Hippocampal formation (tissue), 2 donors: ENCODE data around the gene PTPRC.
A peak's percentile ranks its signal among the peaks of the same experiment; 100 is the strongest.

Experiments
- DNase-seq, 2 donors: peaks; one replicate each; lab custom pipeline; 2025; lab: John Stamatoyannopoulos, UW

The PTPRC gene

DNA sequence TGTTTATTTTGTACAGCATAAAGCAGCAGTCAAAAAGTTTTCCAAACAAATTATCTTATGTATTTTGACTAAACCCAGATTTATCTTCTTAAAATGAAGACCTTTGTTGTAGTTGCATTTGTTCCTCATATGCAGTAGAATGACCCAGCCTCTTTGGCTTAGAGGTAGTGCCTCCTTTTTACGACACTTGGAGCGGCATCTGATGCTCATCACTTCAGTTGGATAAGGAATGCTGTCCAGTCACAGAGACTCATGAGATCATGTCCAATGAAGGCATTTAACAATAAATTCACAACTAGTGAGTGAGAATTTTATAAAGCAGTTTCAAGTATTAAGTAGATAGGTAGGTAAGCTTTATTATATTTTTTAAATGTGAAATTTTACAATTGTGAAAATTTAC is 35.2 kb downstream of the PTPRC start:
- DNase-seq = no peak

DNA sequence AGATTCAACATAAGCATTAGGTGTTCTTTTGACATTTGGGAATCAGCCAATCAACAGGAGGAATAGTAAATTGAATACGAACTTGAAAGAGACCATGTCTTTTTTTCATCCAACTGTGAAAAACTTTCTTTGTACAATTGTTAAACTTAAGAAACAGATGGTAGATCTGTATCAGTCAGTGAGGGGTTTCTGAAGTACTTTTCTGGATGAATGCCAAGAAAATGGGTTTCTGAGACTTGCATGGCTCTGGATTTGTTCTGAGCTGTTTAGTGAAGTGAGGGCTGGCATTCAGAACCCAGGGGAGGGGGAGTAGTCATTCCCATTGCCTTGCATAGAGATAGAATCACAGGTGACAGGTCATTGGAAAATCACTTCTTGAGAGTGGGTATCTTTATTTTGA is 37.4 kb downstream of the PTPRC start:
- DNase-seq = no peak

DNA sequence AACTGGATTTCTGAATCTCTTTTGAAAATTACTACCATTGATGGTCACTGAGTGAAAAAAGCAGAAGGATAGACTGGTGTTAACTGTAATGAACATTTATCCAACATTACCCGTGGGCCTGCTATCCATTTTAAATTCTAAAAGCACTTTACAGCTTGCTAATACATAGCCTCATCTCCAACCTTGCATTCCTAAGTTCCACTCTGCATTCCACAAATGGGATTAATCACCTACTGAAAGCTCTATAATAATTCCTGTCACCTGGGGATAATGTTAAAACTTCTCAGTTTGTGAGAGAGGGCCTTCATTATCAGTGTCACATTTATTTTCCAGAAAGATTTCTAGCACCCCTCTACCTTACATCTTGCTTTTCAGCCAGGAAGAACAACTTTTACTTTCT is 38.2 kb downstream of the PTPRC start:
- DNase-seq = no peak

DNA sequence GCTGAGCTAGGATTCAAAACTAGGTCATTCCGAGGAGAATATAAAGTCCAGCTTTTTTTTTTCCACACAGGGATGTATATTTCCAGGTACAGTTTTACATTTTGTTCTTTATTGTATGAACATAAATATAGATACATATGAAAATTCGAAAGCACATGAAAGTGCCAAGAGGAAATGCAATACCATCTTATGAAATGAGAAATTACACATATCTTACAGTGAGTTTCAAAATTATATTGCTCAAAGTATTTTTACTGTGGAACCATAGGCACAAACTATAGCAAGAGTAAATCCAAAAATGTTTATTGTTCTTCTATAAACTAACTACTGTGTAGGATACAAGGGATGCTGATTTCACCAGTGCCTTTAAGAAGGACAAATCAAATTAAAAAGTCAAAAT is 39.0 kb downstream of the PTPRC start:
- no peak for DNase-seq

DNA sequence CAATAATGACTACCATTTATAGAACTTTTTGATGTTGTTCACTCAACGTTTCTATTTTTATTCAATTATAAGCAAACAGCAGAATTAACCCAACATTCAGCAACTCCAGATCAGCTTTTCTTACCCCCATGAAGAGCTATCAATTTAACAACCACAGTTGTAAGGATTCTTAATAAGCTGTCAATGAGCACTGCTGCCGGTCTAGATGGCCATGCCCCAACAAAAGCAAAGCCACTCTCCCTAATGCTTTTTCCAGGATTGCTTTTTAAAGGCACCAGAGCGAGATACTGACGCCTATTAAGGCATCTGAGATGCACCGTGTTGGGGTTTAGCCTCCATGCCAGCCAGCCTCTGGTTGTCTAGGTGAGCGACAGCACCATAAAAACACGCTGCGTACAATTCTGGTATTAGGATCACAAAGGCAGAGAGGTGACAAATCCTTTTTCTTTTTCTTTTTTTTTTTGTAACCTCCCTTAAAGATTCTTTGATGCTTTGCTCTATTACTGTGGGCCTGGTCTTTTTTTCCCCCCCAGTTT is 39.5 kb downstream of the PTPRC start:
- DNase-seq = no peak

DNA sequence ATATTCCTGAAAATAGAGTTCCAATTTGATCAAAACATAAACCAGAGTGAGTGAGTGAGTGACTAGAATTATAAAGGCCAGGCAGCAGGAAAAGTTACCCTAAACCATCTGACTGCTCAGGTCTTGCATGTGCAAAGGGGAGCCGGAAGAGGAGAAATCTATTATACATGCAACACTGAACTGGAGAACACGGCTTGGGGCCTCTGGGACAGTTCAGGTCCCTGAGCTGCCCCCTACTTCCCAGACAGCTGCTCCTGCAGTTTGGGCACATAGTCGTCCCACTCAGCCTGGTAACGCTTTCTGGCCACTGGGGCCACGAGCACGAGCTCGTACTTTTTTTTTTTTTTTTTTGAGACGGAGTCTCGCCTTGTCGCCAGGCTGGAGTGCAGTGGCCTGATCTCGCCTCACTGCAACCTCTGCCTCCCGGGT is 40.1 kb downstream of the PTPRC start:
- DNase-seq = no peak

DNA sequence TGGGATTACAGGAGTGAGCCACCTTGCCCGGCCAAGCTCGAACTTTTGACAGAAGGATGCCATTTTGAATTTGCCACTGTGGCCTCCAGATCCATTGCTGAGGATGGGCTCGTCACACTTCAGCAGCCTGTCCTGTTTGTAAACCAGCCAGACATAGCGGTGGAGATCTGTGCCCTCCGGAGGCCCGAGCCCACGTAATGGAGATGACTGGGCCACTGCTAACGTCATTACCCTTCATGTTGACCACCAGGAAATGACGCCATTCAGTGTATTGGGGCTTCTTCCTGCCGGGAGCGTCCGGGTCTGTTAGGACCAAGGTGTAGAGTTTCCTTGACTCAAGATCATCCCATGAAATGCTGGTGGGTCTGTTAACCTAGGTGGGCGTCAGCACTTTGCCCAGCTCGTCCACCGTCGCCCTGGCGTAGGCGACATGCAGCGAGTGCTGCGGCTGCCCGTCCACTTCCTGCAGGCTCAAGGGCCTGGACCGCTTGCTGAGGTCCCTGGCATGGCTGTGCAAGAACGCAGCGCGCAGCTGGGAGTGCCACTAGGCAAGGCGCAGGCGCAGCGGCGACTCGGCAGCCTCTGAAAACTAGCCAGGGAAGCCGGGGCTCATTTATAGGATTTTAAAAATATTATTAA is 40.8 kb downstream of the PTPRC start:
- DNase-seq = no peak

DNA sequence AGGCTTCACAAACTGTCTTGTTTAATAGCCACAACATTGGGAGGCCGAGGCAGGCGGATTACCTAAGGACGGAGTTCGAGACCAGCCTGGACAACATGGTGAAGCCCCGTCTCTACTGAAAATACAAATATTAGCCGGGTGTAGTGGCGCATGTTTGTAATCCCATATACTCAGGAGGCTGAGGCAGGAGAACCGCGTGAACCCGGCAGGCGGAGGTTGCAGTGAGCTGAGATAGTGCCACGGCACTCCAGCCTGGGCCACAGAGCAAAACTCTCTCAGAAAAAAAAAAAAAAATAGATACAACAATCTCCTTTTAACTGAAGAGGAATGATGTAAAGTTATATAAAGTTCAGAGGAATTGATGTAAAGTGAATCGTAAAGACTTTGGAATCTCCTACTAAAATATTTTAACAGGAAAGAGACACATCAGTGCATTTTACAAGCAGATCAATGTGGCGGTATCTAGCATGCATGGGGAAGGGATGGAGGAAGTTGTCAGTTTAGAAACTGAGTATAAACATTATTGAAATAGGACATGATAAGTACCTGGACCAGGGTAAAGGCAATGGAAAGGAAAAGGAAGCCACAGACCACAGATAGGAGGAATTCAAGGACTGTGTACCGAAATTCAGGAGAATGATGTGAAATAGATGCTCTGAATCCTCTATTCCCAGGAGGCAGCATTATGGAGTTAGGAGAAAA is 41.5 kb downstream of the PTPRC start:
- DNase-seq = no peak

DNA sequence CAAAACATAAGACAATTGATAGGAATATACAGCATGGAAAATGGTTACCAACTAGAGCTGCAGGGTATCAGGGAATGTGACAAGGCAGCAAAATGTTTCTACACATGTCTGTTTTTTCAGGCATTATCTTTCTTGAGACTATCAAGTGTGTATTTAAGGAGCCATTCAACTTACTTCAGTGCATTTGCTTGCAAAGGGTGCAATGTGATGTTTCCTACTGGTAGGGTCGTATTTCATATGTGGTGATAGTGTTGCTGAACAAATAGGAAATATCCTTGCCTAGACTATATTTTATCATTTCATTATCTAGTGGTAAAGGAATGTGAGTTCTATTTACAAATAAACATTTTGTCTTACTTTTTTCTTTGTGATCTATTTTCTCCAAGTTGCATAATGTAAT is 42.4 kb downstream of the PTPRC start:
- no peak for DNase-seq

DNA sequence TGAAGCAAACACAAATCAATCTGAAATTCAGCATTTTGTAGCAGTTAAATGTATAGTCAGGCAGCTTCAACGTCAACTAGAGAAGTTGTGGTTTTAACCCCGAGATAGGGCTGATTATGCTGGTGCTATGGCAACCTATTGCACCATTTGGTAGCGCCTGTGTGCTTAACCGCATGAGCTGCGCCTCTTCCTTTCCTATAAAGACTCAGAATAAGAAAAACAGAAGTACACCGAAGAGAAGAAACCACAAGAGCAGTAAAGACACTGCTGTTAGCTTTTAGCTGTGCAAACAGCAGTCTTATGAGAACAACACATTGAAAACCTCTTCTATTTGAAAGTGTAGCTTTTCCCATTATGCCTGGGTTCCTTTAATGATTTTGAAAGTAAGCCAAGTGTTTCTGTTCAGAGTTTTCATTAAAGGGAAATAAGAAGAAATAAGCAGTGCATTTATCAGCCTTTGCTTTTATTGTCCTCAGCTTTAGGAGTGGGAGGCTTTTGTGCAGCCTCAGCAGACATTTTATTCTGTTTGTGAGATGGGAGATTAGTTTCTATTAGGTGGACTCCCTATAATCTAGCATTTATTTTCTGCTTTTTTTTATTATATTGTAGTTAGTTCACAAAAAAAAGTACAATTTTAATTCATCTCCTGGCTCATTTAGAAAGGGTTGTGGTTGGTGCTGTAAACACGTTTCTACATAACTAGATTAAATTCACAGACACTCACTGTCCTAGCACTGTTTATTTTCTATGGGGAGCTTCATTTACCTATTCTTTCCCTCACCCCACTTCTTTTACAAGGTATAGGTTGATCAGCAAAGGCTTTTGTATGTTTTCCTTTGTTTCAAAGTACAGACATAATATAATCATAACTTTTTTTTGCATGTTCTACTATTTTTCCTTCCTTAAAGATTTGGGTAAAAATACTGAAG is 43.3 kb downstream of the PTPRC start:
- peak; percentile 25 to 76 for DNase-seq

DNA sequence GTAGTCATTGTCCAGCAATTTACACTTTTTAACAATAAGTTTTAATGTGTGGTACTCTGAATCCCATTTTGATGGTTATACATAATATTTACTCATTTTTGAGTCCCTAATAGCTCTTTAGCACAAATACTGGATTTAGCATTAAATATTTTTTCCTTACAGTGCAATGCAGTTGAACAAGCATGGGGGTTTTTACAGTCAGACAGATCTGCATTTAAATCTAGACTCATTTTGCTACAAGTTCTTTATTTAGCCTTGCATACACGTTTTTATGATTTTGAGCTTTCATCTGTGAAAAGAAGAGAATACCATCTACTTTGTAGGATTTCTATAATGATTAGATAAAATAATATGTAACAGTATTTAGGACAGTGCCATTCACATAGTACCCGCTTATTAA is 44.0 kb downstream of the PTPRC start:
- DNase-seq = no peak

DNA sequence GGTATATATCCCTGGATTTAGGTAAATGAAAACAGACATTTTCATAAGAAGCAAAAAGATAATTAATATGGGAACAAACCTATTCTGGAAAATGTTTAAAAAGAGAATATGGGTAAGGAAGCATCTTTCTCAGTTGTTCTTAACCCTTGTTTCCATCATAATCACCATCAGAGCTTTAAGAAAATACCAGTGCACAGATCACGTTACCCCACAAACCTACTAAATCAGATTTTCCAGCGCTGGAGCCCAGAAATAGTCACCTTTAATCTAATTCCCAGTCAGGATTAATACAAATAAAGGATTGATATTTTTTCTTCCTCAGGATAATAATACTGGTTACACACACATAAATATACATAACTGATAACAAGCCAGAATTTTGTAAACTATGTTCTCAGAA is 44.6 kb downstream of the PTPRC start:
- DNase-seq = no peak

DNA sequence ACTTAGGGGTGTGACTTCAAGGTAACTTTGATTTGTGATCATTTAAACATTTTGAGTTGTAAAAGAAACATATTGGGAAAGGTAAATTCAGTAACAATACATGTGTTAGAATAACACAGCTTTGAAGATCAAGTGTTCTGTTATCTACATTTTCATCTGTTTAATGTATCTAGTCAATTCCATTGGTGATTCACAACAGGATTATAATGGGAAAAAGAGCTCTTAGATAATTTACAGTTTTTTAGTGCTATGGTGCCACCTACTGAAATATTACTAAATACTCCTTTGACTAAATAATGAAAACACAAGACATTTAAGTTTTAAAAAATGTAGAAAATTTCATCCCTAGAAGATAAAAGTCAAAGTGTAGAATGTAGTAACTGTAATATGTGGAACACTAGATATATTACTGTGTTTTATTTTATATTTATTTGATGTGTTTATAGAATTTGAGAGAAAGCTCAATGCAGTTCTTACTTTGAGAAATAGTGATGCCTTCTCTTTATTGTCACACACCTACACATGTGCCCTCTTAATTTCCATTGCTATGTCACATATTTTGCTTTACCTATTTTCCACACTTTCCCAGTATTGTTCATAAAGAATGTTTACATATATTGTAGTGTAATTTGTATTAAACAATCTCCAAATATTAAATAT is 47.4 kb downstream of the PTPRC start:
- DNase-seq = peak in 1 of 2 donors; percentile 70

DNA sequence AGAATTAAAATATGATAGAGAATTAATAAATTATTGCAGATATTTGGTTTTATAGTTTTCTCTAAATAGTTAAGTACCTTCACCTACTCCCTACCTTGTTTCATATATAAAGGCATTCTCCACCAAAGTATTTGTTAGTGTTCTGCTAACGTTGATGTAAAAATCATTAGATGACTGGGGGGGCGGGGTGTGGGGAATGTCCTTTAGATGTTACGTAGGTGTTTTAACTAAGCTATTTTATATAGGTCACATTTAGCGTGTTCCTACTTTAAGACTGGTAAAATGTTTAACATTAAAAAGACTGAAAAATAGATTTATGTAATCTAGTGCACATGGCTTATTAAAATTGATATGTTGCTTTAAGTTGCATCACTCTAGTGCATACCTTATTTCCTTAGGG is 48.6 kb downstream of the PTPRC start:
- DNase-seq = no peak

DNA sequence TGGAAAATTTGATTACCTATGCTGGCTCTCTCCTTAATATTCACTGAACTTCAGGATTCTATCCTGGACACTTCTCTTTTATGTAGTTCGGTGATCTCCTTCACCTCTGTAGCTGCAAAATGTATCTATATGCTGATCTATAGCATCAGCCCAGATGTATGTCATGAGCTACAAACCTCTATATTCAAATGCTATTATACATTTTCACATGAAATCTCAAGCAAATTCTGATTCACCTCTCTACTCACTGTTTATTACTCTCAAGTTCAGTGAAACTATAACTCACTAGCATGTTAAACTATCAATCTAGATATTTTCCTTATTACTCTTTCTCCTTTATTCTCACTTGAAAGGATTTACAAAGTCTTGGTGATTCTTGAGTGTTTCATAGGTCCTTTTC is 52.2 kb downstream of the PTPRC start:
- DNase-seq = no peak

DNA sequence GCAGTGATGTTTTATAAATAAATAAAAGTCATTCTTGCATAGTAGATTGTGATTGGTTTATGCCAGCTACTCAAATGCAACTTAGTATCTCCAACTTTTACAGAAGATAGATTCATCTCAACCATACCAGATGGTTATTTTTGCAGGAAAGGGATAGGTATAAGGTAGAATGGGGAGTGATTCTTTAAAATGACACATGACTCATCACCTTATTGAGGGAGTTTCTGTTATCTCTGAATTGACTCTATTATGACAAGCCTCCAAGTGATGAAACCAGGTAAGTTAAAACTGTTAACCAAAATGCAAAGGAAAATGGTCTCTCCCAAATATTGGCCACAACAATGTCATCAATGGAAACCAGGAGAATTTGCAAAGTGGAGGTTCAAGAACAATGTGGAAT is 54.5 kb downstream of the PTPRC start:
- DNase-seq = no peak

DNA sequence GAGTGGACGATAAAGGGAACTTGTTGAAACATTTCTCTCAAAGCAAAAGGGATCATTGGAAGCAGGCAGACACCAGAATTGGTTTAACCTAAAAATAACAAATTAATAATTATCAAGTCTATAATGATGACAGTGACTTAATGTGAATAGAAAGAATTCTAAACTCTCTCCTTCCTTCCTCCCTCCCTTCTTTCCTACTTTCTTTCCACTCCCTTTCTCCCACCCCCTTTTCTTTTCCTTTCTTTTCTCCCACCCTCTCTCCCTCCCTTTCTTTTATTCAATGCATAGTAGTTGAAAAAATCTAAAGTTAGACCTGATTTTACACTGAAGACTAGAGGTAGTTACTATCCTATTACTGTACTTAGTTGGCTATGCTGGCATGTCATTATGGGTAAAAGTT is 55.7 kb downstream of the PTPRC start:
- DNase-seq = no peak

DNA sequence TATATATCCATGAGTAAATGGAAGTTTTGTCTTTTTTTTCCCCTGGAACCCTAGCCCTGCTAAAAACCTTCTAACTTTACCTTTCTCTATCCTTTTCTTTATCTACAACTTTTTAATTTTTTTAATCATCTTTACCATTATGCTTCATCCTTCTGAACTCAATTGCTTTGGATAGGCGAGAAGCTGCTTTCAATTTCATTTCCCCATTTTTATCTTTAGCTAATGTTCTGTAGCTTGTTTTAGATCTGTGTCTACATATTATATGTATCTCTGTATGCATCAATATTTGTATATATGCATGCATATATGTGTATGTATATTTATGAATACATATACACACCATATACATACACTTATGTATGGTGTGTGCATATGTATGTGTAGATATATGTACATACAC is 57.4 kb downstream of the PTPRC start:
- DNase-seq = no peak

DNA sequence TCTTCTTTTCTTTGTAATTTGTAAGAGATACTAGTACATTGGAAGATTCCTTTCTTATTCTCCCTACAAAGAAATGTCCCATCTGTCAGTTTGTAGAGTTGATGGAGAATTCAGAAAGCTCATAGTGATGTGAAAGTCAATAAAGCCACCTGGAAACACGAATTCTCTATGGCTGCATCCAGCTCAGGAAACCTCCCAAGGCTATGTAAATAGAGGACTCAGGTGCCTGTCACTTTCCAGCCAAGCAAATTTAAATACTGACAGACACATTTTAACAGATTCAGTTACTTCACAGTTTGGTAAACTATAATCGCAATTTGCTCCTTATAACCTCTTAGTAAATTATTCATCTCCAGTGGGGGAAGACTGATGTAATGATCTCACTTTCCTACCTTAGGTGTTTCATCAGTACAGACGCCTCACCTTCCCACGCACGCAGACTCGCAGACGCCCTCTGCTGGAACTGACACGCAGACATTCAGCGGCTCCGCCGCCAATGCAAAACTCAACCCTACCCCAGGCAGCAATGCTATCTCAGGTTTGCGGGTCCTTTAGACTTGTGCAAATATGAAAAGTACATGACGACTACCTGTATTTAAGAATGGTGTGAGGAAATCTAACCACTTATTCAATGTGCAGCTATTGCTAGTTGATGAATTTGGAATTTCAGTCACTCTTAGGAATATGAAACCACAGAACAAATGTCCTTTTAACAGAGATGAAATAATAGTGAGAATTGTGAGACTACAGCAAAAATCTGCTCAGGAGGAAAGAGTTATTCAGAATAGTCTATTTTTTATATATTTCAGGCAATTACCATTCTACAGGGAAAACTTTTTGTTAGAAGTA is 60.6 kb downstream of the PTPRC start:
- DNase-seq = peak in 1 of 2 donors; percentile 6

DNA sequence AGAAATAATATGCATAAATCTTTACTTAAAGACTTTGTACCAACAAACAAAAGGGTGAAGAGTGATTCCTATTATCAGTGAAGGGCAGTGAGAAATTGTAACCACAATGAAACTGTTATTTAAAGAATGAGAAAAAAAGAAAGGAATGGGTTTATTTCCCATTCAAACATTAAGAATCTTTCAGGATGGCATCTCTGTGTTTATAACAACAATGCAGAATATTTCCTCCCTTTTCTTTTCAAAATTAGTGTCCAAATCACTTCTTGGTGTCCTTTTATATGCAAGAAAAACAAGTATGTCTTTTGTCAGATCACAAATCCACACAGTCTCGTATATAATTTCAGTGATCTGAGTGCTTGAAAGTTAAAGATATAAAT is 61.2 kb downstream of the PTPRC start:
- DNase-seq = no peak

DNA sequence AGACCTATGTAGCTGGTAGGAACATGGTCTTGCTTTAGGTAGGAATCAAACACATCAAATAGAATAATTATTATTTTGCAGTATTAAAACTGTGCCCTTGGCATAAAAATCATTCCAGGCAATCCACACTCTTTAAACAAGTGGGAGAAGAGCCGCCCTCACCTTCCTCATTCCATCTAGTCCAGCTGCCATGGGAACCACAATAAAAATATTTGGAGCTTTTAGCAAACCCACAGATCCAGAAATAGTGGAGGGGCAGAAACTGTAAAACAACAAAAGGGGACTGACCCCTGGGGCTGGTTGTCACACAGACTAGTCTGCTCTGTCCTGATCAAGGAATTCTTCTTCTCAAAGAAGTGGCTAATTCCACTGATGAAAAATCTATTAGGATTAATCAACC is 61.6 kb downstream of the PTPRC start:
- no peak for DNase-seq
